Femur (tissue), 1 donor: Measurements from ENCODE around the gene ISY1.

ENCODE experiments used
- DNase-seq: peaks from one replicate; pipeline ENCODE4 v3.0.0-alpha.2; 2017

ISY1 gene

DNA sequence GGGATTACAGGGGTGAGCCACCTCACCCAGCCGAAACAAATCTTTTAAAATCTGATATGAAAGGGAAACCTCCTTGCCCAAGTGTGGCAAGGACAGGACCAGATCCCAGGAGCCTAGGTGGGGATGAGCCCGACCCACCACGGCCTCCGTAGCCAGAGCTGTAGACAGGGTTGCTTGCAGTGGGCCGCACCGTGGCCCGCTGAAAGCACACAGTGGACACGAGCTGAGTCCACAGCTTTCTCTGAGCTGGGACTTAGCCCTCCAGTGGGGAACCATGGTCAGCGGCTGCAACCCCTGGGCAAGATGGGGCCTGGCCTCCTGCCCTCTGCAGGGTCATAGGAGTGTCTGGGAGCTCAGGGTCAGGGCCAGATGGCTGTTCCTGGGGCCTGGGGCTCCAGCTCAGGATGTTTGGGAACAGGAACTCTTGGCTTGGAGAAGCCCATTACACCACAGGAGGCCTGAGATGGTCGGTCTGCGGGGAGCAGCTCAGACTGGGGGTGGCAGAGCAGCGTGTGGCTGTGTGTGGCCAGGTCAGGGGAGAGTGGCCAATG lies 75.6 kb downstream of the ISY1 start:
- DNase-seq: no peak

DNA sequence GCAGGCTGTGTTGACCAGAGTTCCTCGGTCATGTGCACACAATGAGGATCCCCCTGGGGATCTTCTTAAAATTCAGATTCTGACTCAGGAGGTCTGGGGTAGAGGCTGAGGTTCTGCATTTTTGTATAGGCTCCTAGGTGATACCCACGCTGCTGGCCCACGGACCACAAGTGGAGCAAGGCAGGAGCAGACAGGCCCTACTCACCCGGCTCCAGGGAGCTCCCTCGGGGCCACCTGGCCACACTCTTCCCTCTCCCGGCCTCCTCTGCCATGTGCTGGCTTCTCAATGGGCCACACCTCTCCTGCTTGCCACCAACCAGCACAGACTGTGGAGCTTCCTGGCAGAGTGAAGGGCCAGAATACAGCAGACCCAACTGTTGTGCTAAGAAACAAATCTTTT lies 76.4 kb downstream of the ISY1 start:
- DNase-seq: no peak

DNA sequence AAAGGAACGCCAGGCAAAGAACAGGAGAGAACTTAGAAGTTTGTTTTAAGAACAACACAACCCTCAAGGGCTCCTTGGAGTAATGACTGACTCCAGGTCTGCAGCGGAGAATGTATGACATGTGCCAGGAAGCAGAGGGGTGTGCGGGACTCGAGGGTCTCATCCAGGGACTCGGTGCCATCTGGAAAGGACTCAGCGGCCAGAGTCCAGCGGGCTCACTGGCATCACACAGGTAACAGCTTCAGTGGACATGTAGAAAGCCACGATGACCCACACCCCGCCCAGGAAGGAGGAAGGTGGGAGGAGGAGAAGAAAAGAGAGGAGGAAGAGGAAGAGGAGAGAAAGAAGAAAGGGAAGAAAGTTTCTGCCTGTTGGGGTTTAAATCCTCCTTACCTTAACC lies 78.8 kb downstream of the ISY1 start:
- no peak for DNase-seq

DNA sequence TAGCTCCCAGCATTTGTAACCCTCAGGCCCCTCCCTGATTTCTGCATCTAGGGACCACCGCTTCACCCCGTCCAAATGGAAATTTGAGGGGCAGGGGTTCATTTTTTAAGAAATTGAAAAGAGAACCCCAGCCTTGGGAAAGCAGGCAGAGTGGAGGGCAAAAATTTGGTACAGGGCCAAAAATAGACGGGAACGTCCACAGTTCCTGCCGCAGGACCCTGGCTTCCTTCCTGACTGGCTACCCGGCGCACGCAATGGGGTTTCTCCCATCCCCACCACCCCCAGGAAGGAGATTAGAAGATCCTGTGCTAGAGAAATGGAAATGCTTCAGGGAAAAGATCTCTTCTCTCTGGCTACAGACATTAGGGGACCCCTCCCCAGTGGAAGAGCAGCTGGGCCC lies 79.4 kb downstream of the ISY1 start:
- DNase-seq: no peak

DNA sequence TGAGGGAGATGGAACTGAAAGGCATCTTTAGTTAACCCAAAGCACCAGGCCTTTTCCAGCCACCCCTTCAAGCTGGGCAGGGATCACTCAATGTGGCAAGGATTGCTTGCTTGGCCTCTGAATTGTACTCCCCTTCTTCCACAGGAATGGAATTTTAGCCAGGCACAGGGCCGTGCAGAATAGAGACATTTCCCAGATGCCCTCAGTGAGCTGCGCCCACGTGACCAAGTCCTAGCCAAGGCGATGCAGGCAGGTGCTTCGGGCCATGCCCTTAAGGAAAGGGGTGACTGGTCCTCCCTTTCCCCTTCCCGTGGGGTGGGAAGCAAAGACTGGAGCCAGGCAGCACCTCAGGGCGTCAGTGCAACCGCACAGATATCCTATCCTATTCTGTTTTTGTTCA lies 82.4 kb downstream of the ISY1 start:
- no peak for DNase-seq
